GM23338 (cell line): ENCODE measurements around the gene RTF1. TPM values are rescaled to one million over a fixed set of nuclear protein-coding genes. Genes with fewer than 3 reads are reported as not detected.

Source experiments
- ATAC-seq: fragments of 200-7000 bp; cut with Tn5 transposase; 3 replicates; pipeline ENCODE4 v1.9.1; 2020
- DNase-seq: peaks from one replicate; pipeline ENCODE4 v3.0.0-alpha.2; 2015; ENCODE audit warnings: low spot score
- H2AFZ ChIP-seq: fragments of 200-600 bp; sonication (generic); 2 replicates; pipeline ENCODE4 v1.8.0; 2016; ENCODE audit warnings: antibody characterized with exemption, mild to moderate bottlenecking, moderate library complexity
- H3F3A ChIP-seq: fragments of 200-600 bp; sonication (generic); replicated peaks from 2 replicates; pipeline ENCODE4 v1.8.0; 2017; ENCODE audit warnings: antibody characterized with exemption, mixed run types, low read depth
- H3K27ac ChIP-seq: fragments of 200-600 bp; sonication (generic); 2 replicates; pipeline ENCODE4 v1.6.1; 2016; ENCODE audit warnings: low read depth
- H3K27me3 ChIP-seq: fragments of 200-600 bp; sonication (generic); 2 replicates; pipeline ENCODE4 v1.8.0; 2016; ENCODE audit warnings: mild to moderate bottlenecking, mixed run types, moderate library complexity; ENCODE audit not compliant: insufficient read depth
- H3K36me3 ChIP-seq: fragments of 200-600 bp; sonication (generic); 2 replicates; pipeline ENCODE4 v1.8.0; 2016; ENCODE audit warnings: mild to moderate bottlenecking; ENCODE audit not compliant: insufficient read depth
- H3K4me1 ChIP-seq: fragments of 200-600 bp; sonication (generic); 2 replicates; pipeline ENCODE4 v1.8.0; 2016; ENCODE audit warnings: mild to moderate bottlenecking, moderate library complexity; ENCODE audit not compliant: insufficient read depth
- H3K4me2 ChIP-seq: fragments of 200-600 bp; sonication (generic); 2 replicates; pipeline ENCODE4 v1.7.1; 2017; ENCODE audit warnings: mixed run types
- H3K4me3 ChIP-seq: fragments of 200-600 bp; sonication (generic); 2 replicates; pipeline ENCODE4 v1.6.1; 2016; ENCODE audit warnings: mixed run types
- H3K79me2 ChIP-seq: fragments of 200-600 bp; sonication (generic); replicated peaks from 2 replicates; pipeline ENCODE4 v1.8.0; 2017; ENCODE audit warnings: mild to moderate bottlenecking; ENCODE audit not compliant: insufficient read depth
- H3K9me2 ChIP-seq: fragments of 200-600 bp; sonication (generic); 2 replicates; pipeline ENCODE4 v1.8.0; 2017; ENCODE audit not compliant: insufficient read depth
- H4K20me1 ChIP-seq: fragments of 200-600 bp; sonication (generic); replicated peaks from 2 replicates; pipeline ENCODE4 v1.8.0; 2017; ENCODE audit warnings: mild to moderate bottlenecking; ENCODE audit not compliant: insufficient read depth
- H3K27ac Mint-ChIP-seq: 2 replicates; pipeline ENCODE4 v1.8.0; 2020; ENCODE audit warnings: inconsistent platforms, mild to moderate bottlenecking, moderate library complexity, mixed read lengths
- H3K27me3 Mint-ChIP-seq: 3 replicates; pipeline ENCODE4 v1.8.0; 2022; ENCODE audit warnings: low read depth, mild to moderate bottlenecking, moderate library complexity, mixed read lengths, inconsistent platforms; ENCODE audit not compliant: insufficient read depth, poor library complexity
- H3K36me3 Mint-ChIP-seq: 3 replicates; pipeline ENCODE4 v1.8.0; 2021; ENCODE audit warnings: low read depth, mild to moderate bottlenecking, inconsistent platforms, moderate library complexity, mixed read lengths
- H3K4me1 Mint-ChIP-seq: 3 replicates; pipeline ENCODE4 v1.8.0; 2020; ENCODE audit warnings: mild to moderate bottlenecking, inconsistent platforms, mixed read lengths
- H3K4me3 Mint-ChIP-seq: 3 replicates; pipeline ENCODE4 v1.8.0; 2021; ENCODE audit warnings: moderate library complexity, mild to moderate bottlenecking, inconsistent platforms, mixed read lengths
- H3K9me3 Mint-ChIP-seq: 3 replicates; pipeline ENCODE4 v1.8.0; 2020; ENCODE audit warnings: moderate library complexity, mild to moderate bottlenecking, inconsistent platforms, mixed read lengths
- CREB1 ChIP-seq: fragments of 250-450 bp; sonication (Bioruptor Pico); IDR thresholded peaks from 2 replicates; pipeline ENCODE4 v1.5.0; 2020; ENCODE audit warnings: low read depth, mild to moderate bottlenecking, moderate library complexity
- EZH2 ChIP-seq: fragments of 200-600 bp; sonication (generic); IDR thresholded peaks from one replicate; pipeline ENCODE4 v1.8.0; 2017; ENCODE audit warnings: antibody characterized with exemption, mild to moderate bottlenecking, low read depth; ENCODE audit not compliant: unreplicated experiment
- EZH2phosphoT487 ChIP-seq: fragments of 200-600 bp; sonication (generic); IDR thresholded peaks from one replicate; pipeline ENCODE4 v1.8.1; 2018; ENCODE audit warnings: antibody characterized with exemption; ENCODE audit not compliant: unreplicated experiment
- JUNB ChIP-seq: IDR thresholded peaks from one replicate; pipeline ENCODE4 v1.6.1; 2016; ENCODE audit warnings: antibody characterized with exemption; ENCODE audit not compliant: unreplicated experiment
- POLR2AphosphoS5 ChIP-seq: IDR thresholded peaks from 2 replicates; pipeline ENCODE4 v1.6.1; 2016; ENCODE audit warnings: antibody characterized with exemption, low read depth
- REST ChIP-seq: IDR thresholded peaks from one replicate; pipeline ENCODE4 v1.6.1; 2018; ENCODE audit warnings: antibody characterized with exemption; ENCODE audit not compliant: unreplicated experiment
- ZNF114 ChIP-seq: fragments of 250-450 bp; sonication (Bioruptor Pico); IDR thresholded peaks from 2 replicates; pipeline ENCODE4 v1.5.0; 2020; ENCODE audit warnings: mild to moderate bottlenecking, moderate library complexity
- ZNF331 ChIP-seq: fragments of 250-450 bp; sonication (Bioruptor Pico); IDR thresholded peaks from 2 replicates; pipeline ENCODE4 v1.5.0; 2020; ENCODE audit warnings: low read depth, mild to moderate bottlenecking, moderate library complexity
- ZNF462 ChIP-seq: fragments of 250-450 bp; sonication (Bioruptor Pico); IDR thresholded peaks from 2 replicates; pipeline ENCODE4 v1.5.0; 2020; ENCODE audit warnings: mild to moderate bottlenecking, moderate library complexity
- polyA plus RNA-seq: library from polyadenylated mRNA; unstranded; fragments of >200 nt; fragmentation: Nextera tagmentation; extraction: Ambion mirVana; gene quantifications from 2 replicates; pipeline ENCODE4 v1.2.1, GENCODE V29; 2016
- total RNA-seq: library from RNA; depleted of rRNA; stranded (reverse); fragments of >200 nt; shearing (Covaris generic); gene quantifications from 2 replicates; pipeline ENCODE4 v1.2.3, GENCODE V29; 2014

The RTF1 gene
- total and polyA plus RNA-seq, 2 experiments from 2014 or later, result 38.1 to 298 TPM

- Mint-ChIP-seq H3K9me3 (no peaks in the 10 kb centered on the region), H3K4me3 (peak overlapping the region; percentile 76), H3K36me3 (peaks cover 7% of the 10 kb centered on the region; the same call in 2 of the 3 replicates), H3K27ac (no peak overlapping the region), H3K4me1 (peaks cover 8% of the 10 kb centered on the region; the same call in 1 of the 3 replicates), H3K27me3 (peaks cover 62% of the 10 kb centered on the region)
- H3K27ac ChIP-seq, result no peak overlapping the region
- peak; percentile 20 for ATAC-seq
- peaks cover 85% of the 10 kb centered on the region for H3K27me3 ChIP-seq
- no peaks in the 10 kb centered on the region for H3K36me3 ChIP-seq
- H3K79me2 ChIP-seq, result no peaks in the 10 kb centered on the region
- peak; percentile 39 for DNase-seq
- 0 out of 2 replicates have a peak, but pooled peaks cover 10% of the 10 kb centered on the region for H3K4me1 ChIP-seq
- peak overlapping the region; percentile 93 for H3K4me2 ChIP-seq
- H4K20me1 ChIP-seq, result no peaks in the 10 kb centered on the region; the same call in 1 of the 2 replicates
- TF ChIP-seq ZNF331, result no peak
- TF ChIP-seq EZH2phosphoT487, result peak; percentile 95
- TF ChIP-seq EZH2, result peak; percentile 98
- TF ChIP-seq ZNF462 (CRISPR knock-in tag), result no peak
- no peak for TF ChIP-seq CREB1 (CRISPR knock-in tag)
- TF ChIP-seq POLR2AphosphoS5, result no peak
- TF ChIP-seq JUNB, result no peak
- no peak for TF ChIP-seq REST
- TF ChIP-seq ZNF114, result no peak
- H3K4me3 ChIP-seq, result peak overlapping the region; percentile 62
- peak overlapping the region; percentile 90 for H2AFZ ChIP-seq
- no peaks in the 10 kb centered on the region for H3K9me2 ChIP-seq
- H3F3A ChIP-seq, result peaks cover 23% of the 10 kb centered on the region
Observed at GRCh38 chr15:41511899-41512369, 95.0 kb downstream of the RTF1 start.
